Upper lobe of left lung (tissue), 4 donors: ENCODE data around the gene CACNB2.

ENCODE experiments used
- CTCF ChIP-seq, 6 experiments: fragments of 450-650 bp in 4 of 6; fragments of 200-600 bp in 2 of 6; sonication (generic) in 2 of 6; IDR thresholded peaks; one replicate each; pipeline ENCODE4 v1.5.1; 2016 to 2019; ENCODE audit warnings: antibody characterized with exemption in 6 of 6
- EP300 ChIP-seq, 4 donors: sonication (generic); formaldehyde crosslinking; IDR thresholded peaks; one replicate each; pipeline ENCODE4 v1.5.1; 2017; ENCODE audit warnings: antibody characterized with exemption in 4 of 4, control low read depth in 2 of 4
- POLR2A ChIP-seq, 4 donors: fragments of 450-650 bp; IDR thresholded peaks; one replicate each; pipeline ENCODE4 v1.5.1; 2016 to 2017; ENCODE audit warnings: antibody characterized with exemption in 4 of 4, mild to moderate bottlenecking in 2 of 4
- POLR2AphosphoS5 ChIP-seq, 2 donors: sonication (generic); formaldehyde crosslinking; IDR thresholded peaks; one replicate each; pipeline ENCODE4 v1.5.1; 2017; ENCODE audit warnings: antibody characterized with exemption in 2 of 2

GRCh38 chr10:18144928-18145327 lies 4.7 kb downstream of the CACNB2 start:
- TF ChIP-seq CTCF (IDR thresholded peaks at IDR 0.05) (no peak), POLR2A (IDR thresholded peaks at IDR 0.05) (no peak), EP300 (IDR thresholded peaks at IDR 0.05) (no peak), POLR2AphosphoS5 (IDR thresholded peaks at IDR 0.05) (peak in 1 of 2 donors; percentile 21)
